Right lobe of liver (tissue), 4 donors: ENCODE data around the gene MAST2.

ENCODE experiments used
- CTCF ChIP-seq, 4 donors: fragments of 200-600 bp in 3 of 4; fragments of 450-650 bp in 1 of 4; IDR thresholded peaks; one replicate each; pipeline versions ENCODE4 v1.5.1 to v1.8.0; 2016 to 2022; ENCODE audit warnings: antibody characterized with exemption in 4 of 4, mild to moderate bottlenecking in 2 of 4
- POLR2A ChIP-seq: fragments of 450-650 bp; IDR thresholded peaks from one replicate; pipeline ENCODE4 v1.6.1; 2017; ENCODE audit warnings: antibody characterized with exemption, mild to moderate bottlenecking
- donor health status: DM: no; HTN: no; CAD: no.
- donor health status: DM: no; HTN: no; CAD: no.
- donor health status: DM: no; HTN: yes; CAD: no.

GRCh38 chr1:45836451-45836850 lies 33.0 kb downstream of the MAST2 start:
- TF ChIP-seq CTCF (IDR thresholded peaks at IDR 0.05) (no peak), POLR2A (no peak)
